GM18868 (cell line): ENCODE results near the gene JAK1.

Experiments
- ATAC-seq: cut with Tn5 transposase; IDR thresholded peaks from one replicate; pipeline ENCODE4 v1.9.1; 2021; ENCODE audit warnings: mild to moderate bottlenecking, moderate library complexity; ENCODE audit not compliant: unreplicated experiment

Gene JAK1

DNA sequence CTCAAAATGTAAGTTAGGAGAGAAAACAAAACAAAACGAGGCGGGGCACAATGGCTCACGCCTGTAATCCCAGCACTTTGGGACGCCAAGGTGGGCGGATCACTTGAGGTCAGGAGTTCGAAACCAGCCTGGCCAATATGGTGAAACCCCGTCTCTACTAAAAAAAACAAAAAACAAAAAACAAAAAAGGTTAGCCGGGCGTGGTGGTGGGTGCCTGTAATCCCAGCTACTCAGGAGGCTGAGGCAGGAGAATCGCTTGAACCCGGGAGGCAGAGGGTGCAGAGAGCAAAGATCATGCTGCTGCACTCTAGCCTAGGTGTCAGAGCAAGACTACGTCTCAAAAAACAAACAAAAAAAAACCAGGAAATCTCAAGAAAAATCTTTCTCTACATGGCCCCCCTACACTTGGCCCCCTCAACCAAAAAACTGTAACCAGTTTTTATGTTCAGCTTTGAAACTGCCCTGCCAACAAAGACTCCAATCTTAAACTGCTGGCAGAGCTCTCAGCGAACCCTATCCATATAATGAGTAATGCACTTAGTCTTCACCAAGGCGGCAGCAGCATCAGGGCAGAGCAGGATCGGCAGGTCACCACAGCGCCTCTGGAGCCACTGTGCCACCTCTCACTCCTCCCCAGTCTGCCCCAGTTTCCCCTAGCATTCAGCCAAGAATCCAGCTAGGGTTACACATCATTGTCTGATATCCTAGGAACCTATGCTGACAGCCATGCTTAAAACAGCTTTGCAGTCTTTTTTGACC, 71.7 kb downstream of the JAK1 start:
- ATAC-seq: no peak

DNA sequence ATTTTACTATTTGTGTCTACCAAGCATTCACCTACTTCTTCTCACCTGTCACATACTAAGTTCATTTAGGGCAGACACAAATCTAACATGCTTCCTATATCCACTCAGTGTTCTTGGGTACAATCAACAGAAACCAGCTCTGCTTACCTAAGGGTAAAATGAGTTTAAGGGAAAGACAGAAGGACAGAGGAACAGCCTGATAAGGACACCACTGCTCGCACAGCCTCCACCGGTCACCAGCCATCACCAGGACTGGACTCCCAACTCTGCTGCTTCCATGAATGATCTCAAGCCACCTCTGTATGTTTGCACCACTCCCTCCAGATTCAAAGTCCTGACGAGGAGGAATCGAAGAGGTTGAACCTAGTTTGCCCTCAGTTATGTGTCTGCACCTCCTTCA, 72.4 kb downstream of the JAK1 start:
- no peak for ATAC-seq

DNA sequence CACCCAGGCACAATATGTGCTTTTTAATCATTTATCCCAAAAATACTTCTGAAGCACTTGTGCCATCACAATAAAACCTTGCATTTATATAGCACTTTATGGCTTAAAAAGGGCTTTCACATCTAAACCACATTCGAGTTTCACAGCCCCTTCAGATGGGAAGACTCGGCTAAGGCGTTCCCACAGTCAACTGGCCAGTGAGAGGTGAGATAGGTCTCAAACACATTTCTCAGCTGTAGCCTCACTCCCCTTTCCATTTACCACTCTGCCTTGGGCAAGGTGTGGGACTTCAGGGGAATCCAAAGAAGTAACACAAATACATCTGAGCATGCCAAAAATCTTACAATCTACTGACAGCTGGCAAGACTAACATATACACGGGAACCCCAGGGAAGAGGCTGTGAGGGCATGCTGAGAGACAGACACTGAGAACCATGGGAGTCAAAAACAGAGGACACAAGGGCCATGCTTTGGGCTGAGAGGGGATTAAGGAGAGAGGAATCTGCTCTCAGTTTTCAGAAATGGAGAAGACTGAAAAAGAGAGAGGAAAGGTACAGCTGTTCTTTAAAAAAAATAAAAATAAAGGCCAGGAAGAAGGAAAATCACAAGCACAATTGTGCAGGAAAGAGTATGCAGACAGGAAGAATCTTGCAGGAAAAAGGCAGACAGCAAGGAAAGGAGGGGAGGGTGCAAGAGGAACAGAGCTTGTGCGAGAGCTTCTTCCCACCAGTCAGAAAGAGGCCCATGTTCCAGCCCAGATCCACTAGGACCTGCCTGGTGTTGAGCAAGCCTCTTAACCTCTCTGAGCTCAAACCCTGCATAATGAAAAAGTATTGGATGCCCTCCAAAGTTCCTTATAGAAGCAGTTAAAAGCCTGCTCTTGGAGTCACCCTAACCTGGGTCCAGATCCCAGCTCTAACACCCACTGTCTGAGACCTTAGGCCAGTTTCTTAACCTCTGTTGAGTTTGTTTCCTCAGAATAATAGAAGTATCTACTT, 73.5 kb downstream of the JAK1 start:
- ATAC-seq: no peak

DNA sequence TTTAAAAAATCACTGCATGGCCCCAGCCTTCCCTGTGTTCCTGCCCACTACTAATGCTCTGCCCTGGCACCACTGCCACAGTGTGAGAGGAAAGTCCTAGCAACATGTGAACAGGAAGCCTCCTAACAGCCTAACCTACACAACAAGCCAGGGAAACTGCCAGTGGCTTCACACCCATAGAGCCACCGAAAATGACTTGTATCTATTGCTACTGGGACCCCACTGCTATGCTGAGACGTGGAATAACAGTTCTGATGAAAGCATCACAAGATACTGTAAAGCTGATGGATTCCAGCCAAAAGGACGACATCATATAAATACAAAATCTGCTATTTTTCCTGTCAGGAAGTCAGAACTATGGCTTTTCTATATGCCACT, 74.9 kb downstream of the JAK1 start:
- no peak for ATAC-seq

DNA sequence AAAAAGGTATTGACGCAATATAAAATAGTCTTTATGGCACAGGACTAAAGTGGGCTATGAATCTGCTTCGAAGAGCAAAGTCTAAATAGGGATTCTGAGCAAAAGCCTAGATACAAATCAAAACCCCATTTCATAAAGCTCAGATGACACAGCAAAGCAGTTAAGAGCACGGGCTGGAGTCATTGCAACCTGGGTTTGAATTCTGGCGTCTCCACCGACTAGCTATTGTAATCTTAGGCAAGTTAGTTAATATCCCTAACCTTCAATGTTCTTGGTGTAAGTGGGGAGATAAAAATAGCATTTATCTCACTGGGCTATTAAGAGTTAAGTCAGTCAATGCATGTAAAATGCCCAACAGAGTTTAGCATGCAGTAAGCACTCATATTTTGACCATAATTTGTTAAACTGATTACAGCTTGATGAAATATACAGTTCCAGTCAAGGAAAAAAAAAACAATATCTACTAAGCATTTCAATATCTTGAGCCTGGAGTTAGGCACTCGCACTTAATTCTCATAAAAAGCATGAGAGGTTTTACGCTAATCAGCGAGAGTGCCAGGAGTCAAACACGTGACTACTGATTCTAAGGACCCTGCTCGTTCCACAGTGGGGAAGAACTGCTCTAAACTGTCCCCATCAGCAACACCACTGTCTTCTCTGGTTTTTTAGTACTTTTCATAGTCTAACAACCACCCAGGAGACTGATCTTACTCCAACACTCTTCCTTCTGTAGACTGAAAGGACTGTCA, 75.5 kb downstream of the JAK1 start:
- no peak for ATAC-seq

DNA sequence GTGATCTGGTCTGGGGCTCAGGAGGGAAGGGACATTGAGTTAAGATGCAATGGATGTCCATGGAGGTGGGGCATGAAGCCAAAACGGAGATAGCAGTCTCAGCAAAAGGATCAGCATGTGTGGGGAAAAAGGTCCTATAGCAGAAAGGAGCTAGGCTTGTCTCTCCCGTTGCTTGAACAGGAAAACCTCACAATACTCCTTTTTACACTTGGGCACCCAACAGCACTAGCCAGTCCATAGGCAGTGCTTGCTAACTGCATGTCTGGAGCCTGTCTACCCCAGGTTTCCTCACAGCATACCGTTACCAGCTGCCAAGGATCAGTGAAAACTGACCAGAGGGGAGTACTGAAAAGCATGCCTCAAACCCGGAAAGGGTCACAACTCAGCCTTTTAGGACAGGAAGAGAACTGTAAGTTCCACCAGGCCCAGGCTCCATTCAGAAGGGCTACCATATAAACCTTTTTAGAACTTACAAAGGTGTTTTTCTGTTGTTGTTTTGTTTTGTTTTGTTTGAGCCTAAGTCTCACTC, 78.6 kb downstream of the JAK1 start:
- ATAC-seq: no peak

DNA sequence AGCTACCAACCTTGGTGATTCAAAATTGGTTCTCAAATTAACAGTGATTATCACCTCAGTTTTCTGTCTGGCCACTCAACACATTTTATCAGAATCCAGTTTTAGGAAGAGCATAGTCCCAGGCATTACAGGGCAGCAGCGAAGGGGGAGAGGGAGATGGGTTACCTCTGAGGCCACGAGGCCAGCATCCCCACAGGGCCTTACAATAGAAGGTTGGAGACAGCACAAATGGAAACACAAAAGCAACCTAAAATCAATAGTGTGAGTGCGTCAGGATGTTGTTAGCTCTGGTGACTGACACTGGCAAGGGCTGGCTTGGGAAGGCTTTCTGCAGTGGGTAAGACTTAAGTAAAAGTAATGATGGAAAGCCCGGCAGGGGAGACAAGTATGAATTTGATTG, 79.5 kb downstream of the JAK1 start:
- no peak for ATAC-seq

DNA sequence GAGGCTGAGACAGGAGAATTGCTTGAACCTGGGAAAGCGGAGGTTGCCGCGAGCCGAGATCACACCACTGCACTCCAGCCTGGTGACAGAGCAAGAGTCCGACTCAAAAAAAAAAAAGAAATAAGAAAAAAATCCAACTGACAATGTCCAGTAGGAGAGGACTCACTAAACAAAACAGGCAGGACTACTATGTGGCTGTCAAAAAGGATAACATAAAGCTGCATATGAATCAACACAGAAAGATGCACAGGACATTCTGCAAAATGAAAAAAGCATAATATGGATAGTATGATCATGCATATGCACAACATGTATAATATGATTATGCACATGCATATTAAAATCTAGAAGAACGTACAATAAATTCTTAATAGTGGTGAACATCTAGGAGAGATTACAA, 80.7 kb downstream of the JAK1 start:
- no peak for ATAC-seq

DNA sequence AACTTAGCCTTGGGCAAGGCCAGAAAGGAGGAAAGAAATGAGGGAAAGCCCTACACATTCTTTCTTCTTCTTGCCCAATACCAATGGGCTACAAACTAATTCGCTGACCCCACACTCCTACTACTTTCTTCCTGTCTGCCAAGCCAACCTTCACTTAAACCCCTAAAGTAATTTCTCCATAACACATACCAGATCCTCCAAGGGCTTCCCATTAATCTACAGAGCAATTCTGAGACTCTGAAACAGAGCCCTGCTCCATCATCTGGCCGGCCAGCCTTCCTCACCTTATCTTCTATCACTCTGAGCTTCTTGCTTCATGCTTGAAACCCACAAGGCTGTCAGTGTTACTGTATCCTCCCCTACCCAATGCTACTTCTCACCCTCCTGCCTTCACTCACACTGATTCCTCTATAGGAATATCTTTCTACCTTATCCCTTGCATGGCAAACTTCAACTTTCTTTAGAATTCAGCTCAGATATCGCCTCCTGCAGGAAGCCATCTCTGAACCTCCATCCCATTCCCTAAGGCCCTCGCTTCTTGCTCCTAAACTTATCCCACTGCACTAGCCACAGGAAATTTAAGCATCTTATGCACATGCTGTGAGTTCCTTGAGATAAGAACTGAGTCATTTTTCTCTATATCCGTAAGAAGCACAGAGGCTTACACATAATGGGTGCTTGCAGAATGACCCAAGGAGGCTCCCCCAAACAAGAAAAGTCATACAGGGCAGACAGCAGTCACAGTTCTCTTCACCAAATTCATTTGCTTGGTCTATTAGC, 81.9 kb downstream of the JAK1 start:
- ATAC-seq: no peak

DNA sequence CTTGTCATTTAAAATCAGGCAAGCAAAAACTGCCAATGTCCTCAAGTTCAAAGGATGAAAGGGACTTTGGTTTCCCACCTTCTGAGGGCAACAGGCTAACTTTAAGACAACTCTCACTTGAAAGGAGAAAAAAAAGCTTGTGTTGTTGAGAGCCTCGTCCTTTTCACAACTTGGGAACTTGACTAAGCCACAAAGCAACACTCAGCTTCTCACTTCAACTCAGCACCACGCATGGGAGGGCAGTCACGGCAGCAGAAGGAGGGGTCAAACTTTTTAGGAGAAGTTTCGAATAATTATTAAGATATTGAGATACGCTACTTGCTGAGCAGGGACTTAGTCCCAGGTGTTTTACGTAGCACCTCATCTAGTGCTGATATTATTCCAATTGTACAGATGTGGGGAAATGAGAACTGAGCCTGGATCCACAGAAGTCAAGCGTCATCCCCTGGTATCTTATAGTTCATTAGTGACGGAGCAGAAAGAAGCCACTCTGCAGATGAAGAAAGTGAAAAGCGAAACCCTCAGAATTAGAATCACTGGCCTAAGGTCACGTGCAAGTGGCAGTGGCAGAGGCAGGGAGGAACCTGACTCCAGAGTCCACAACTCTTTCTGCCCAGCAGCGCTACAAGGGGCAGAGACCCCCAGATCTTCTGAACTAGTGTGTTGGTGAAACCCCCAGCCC, 83.6 kb downstream of the JAK1 start:
- peak; percentile 71 for ATAC-seq

DNA sequence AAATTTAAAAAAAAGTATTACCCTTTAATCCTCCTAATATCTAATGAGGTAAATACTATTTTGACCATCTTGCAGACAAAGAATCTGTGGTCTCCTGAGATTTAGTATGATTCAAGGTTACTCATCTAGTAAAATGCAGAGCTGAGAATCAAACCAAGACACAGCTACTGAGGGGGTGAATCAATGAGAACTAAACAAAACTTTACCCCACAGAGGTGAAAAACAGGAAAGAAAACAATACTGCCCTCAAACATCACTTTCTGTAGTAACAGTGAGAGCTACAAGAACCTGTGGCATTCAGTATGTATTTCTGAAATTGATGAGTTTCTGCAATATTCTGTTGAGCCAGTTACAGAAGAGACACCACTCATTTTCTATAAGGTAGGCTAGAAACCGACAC, 85.1 kb downstream of the JAK1 start:
- no peak for ATAC-seq

DNA sequence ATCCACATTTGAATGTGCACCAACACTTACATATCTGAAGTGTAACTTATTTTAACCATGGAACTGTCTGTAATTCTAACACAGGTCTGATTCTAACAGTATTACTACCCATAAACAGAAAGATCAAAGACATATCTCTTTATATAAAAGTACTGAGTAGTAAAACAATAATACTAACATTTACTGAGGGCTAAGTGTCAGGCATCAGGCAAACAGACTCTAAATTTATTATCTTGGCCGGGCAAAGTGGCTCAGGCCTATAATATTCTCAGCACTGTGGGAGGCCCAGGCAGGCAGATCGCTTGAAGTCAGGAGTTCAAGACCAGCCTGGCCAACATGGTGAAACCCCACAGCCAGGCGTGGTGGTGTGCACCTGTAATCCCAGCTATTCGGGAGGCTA, 85.9 kb downstream of the JAK1 start:
- no peak for ATAC-seq

DNA sequence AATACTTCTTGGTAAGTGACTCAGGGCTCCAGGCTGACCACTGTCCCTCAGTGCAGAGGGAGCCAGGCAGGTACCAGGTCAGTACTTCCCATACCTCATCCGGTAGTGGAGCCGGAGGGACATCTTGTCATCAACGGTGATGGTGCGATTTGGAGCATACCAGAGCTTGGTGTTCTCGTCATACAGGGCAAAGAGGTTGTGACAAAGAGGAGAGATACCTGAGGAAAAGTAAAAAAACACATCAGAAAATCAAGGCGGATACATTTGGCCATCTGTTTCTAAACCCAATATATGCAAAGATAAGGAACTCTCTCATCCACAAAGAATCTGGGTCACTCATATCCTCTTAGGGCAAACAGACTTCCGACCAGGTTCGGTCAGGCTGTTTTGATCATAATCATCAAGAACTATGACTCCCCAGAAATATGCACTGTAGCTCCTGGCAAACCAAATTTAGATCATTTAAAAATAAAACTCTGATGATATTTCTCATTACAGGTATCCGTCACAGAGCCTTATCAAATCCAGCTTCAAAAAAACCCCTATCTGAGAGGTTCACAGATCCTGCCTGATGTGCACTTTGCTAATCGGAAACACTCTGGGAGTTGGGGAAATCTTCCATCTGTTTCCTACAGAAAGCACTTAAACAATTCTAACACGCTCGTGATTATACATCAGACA, 87.3 kb downstream of the JAK1 start:
- ATAC-seq: no peak

DNA sequence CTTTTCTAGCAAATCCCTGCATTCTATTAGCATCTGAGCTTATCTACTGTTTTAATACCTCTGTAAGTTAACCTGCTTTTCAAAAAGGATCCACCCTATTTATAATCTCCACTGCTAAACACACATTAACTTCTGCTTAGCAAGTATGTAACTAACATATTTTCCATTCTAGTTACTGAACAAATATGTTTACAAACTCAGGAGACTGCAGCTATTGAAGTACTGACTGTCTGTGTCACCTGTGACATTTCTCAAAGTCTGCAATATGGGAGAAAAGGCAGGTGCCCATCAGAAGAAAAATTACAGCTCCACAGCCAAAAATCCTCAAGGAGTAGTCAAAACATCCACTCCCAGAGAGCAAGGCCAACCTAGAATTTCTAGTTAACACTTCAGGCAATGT, 88.3 kb downstream of the JAK1 start:
- ATAC-seq: no peak

DNA sequence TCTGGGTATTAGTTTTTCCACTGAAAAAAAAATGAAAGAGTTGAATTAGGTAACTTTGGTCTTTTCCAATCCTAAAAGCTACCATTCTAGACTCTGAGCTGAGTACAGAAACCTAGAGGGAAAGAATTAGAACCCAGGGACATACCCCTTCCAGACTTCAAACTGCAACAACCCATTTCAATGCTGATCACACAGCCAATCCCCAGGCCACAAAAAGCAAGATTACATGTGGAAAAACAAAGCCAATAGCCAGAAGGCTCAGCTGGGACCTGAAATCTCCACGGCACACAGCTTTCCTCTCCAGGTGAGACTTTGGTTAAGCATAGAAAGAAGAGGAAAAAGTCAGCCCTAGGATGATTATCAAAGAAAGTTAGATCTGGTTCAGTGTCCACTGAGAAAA, 88.8 kb downstream of the JAK1 start:
- no peak for ATAC-seq

DNA sequence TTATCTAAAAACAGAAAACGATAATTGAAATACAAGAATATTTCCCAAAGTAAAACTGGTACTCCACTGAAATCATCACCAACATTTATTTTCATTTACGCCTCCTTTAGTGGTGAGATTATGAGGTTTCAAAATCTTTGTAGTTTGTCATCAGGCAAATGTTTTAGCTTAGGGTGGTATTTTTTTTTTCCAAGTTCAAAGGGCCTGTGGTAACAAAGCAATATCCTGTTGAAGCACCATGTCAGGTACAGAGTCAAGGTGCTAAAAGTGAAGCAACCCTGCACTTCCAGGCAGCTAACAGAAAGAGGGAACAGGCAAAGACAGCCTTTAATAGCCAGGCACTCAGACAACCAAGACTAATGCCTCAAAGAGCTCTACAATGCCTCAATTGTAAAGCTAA, 89.2 kb downstream of the JAK1 start:
- ATAC-seq: no peak

DNA sequence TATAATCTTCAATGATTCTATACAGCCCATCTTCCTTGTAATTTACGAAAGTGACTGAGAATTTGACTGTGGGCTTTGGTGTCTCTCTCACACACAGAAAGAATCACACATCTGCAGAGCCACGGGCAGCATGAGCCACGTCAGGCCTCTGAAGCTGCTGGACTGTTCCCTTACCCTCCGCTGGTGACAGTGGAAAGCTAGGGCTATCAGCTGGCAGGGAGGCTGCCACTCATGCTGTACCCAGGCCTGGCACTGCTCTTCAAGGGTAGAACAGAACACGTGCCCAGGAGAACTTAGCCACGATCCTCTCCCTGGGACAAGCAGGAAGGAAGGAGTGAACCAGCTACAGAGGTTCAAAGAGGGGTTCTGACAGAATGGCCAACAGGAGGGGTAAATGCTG, 90.7 kb downstream of the JAK1 start:
- no peak for ATAC-seq

DNA sequence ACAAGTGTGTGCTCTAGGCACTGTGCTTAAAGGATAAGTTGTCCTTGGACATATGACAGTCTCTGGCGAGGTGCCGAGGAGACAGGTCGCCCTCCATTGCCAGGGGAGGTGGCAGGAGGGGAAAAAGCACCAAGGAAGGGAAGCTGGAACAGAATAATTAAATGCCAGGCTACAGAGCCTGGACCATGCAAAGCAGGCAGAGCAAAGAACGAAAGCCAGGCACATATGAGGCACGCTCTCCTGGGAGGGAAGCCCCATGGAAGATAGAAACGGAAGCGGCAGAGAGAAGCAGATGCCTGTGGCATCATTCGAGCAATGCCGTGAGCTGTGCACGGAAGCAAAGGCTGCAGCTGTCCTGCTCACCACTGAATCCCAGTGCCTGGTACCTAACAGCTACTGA, 91.2 kb downstream of the JAK1 start:
- ATAC-seq: no peak

DNA sequence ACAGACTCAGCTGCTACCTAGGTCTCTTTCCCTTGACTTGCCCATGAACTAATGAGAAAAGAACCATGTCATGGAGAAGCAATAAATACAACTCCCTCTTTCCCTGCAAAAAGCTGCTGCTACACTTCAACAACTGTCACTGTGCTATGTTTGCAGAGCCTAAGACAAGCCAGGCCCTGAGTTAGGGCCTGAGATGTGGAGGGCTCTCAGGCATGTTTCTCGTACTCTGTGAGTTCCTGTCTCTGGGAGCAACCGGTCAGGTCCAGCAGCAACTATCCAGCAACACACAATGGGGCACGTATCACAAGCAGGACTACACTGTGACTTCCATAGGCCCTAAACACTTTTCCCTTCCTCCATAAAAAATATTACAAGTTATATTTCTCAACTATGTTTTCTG, 91.7 kb downstream of the JAK1 start:
- no peak for ATAC-seq
